GM06990 (cell line): ENCODE data around the gene TEX26.

Experiments used
- DNase-seq: peaks from one replicate; pipeline ENCODE4 v3.0.0-alpha.2; 2011; ENCODE audit not compliant: insufficient read length; ENCODE audit errors: extremely low read depth
- H3K27me3 ChIP-seq: replicated peaks from 2 replicates; pipeline ENCODE4 v1.6.0; 2011; ENCODE audit warnings: low read length; ENCODE audit not compliant: control insufficient read depth, insufficient read depth
- H3K36me3 ChIP-seq: 2 replicates; pipeline ENCODE4 v1.5.1; 2011; ENCODE audit warnings: low read length; ENCODE audit not compliant: control insufficient read depth, insufficient read depth
- H3K4me3 ChIP-seq: replicated peaks from 2 replicates; pipeline ENCODE4 v1.5.1; 2011; ENCODE audit warnings: low read depth, mild to moderate bottlenecking, control low read depth, low read length
- TF ChIP-seq, protein P1 (sequence below): IDR thresholded peaks from 2 replicates; pipeline ENCODE4 v1.5.1; 2011; ENCODE audit warnings: low read length, control low read depth, mild to moderate bottlenecking, inconsistent platforms; ENCODE audit not compliant: insufficient read depth, poor library complexity, severe bottlenecking

Gene TEX26

GRCh38 chr13:30915691-30916541, 16.5 kb upstream of the TEX26 start:
- no peaks in the 10 kb centered on the region; the same call in 1 of the 2 replicates for H3K27me3 ChIP-seq
- no peaks in the 10 kb centered on the region for H3K36me3 ChIP-seq
- TF ChIP-seq, protein P1, sequence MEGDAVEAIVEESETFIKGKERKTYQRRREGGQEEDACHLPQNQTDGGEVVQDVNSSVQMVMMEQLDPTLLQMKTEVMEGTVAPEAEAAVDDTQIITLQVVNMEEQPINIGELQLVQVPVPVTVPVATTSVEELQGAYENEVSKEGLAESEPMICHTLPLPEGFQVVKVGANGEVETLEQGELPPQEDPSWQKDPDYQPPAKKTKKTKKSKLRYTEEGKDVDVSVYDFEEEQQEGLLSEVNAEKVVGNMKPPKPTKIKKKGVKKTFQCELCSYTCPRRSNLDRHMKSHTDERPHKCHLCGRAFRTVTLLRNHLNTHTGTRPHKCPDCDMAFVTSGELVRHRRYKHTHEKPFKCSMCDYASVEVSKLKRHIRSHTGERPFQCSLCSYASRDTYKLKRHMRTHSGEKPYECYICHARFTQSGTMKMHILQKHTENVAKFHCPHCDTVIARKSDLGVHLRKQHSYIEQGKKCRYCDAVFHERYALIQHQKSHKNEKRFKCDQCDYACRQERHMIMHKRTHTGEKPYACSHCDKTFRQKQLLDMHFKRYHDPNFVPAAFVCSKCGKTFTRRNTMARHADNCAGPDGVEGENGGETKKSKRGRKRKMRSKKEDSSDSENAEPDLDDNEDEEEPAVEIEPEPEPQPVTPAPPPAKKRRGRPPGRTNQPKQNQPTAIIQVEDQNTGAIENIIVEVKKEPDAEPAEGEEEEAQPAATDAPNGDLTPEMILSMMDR = no peak
- H3K4me3 ChIP-seq = no peak overlapping the region
- DNase-seq = no peak

DNA sequence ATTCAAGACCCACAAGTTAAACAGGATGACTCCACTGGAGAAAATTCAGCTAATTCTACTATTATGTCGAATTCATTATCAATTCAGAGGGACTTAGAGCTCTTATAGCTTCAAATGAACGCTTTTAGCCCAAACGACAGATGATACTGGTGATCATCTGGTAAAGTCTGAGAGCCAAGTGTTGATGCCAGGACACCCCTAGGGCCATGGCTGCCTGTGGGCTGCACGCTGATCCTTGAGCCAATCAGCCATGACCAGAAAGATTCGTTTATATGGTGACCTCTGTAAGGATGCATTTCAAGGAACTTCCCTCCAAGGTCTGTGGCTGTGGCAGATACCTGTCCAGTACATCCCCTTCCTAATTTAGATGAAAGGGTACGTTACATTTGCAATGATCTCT, 15.5 kb upstream of the TEX26 start:
- no peaks in the 10 kb centered on the region for H3K36me3 ChIP-seq
- TF ChIP-seq, protein P1 = no peak
- DNase-seq = no peak
- no peaks in the 10 kb centered on the region; the same call in 1 of the 2 replicates for H3K27me3 ChIP-seq
- no peak overlapping the region for H3K4me3 ChIP-seq

GRCh38 chr13:30918662-30919405, 13.6 kb upstream of the TEX26 start:
- Histone ChIP-seq H3K4me3 (no peak overlapping the region), H3K36me3 (no peaks in the 10 kb centered on the region), H3K27me3 (no peaks in the 10 kb centered on the region)
- DNase-seq = no peak
- TF ChIP-seq, protein P1 = no peak

GRCh38 chr13:30920162-30920909, 12.1 kb upstream of the TEX26 start:
- Histone ChIP-seq H3K27me3 (0 out of 2 replicates have a peak, but pooled peaks cover 1% of the 10 kb centered on the region), H3K4me3 (no peak overlapping the region), H3K36me3 (no peaks in the 10 kb centered on the region)
- TF ChIP-seq, protein P1 = no peak
- no peak for DNase-seq

DNA sequence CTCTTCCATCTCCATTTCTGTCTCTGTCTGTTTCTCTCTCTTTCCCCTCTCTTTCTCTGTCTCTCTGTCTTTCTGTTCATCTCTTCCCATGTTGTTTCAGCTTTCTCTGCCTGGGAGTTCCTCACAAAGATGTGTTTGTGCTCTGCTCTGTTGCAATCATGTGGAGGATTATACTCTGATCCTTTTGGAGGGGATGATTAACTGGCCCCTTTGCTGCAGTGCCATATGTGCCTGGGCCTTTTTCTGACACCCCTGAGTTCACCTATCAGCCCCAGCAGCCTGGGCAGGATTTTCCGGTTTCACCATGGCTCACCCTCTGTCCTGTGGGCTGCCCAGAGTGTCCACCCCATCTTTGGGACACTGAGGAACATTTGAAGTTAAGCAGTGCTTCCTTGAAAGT, 9.0 kb upstream of the TEX26 start:
- Histone ChIP-seq H3K27me3 (0 out of 2 replicates have a peak, but pooled peaks cover 1% of the 10 kb centered on the region), H3K36me3 (no peaks in the 10 kb centered on the region), H3K4me3 (no peak overlapping the region)
- DNase-seq = no peak
- TF ChIP-seq, protein P1 = no peak
